Activated CD4-positive, alpha-beta memory T cell treated with anti-CD3 and anti-CD28 coated beads for 36 hours (primary cell): ENCODE measurements around the gene ABHD4. TPM values are rescaled to one million over a fixed set of nuclear protein-coding genes. Genes with fewer than 3 reads are reported as not detected.

Experiments used
- total RNA-seq, 2 experiments: library from RNA; stranded (reverse); gene quantifications; one replicate each; pipeline ENCODE4 v1.2.3, GENCODE V29; 2021

Gene ABHD4
- total RNA-seq, 2 experiments from 2014 or later = 10.0 to 13.6 TPM

Other genes with a start within 250 kb of the ABHD4 start
- 100 to 1,000 TPM; 292 to 305 TPM for gene DAD1, start 9.1 kb upstream of the ABHD4 start, total RNA-seq
- not detected for gene OR6J1, start 46.1 kb downstream of the ABHD4 start, total RNA-seq
- gene OXA1L, start 168.4 kb downstream of the ABHD4 start, total RNA-seq = 100 to 1,000 TPM; 131 to 136 TPM
- under 1 TPM; 0.10 to 0.34 TPM for gene SLC7A7, start 217.1 kb downstream of the ABHD4 start, total RNA-seq
- 100 to 1,000 TPM; 152 to 156 TPM for gene MRPL52, start 231.6 kb downstream of the ABHD4 start, total RNA-seq
- 1 to 10 TPM; 1.1 to 1.4 TPM for gene MMP14, start 238.3 kb downstream of the ABHD4 start, total RNA-seq